GM23248 (cell line): Measurements from ENCODE around the gene MRPL45.
"Not testable (repeated sequence)": the region's sequence is repeated elsewhere in the genome, so short reads cannot be mapped to it uniquely, and the experiment has no call there.

Experiments used
- EZH2 ChIP-seq: fragments of 200-600 bp; sonication (generic); IDR thresholded peaks from 2 replicates; pipeline ENCODE4 v1.6.1; 2018; ENCODE audit warnings: antibody characterized with exemption, mild to moderate bottlenecking; ENCODE audit not compliant: insufficient read depth, poor library complexity, severe bottlenecking
- EZH2phosphoT487 ChIP-seq: fragments of 200-600 bp; sonication (generic); IDR thresholded peaks from 2 replicates; pipeline ENCODE4 v1.6.1; 2018; ENCODE audit warnings: antibody characterized with exemption, moderate library complexity, mild to moderate bottlenecking, low read depth; ENCODE audit not compliant: insufficient read depth

GRCh38 chr17:38289760-38290159, 7.2 kb upstream of the MRPL45 start:
- TF ChIP-seq EZH2, EZH2phosphoT487: not testable (repeated sequence)
